Measurements from ENCODE around the gene GARNL3.

Gene GARNL3

GRCh38 chr9:127223266-127223665, 41.3 kb upstream of the GARNL3 start:
- no peak overlapping the region for H3K27ac ChIP-seq (ENCODE audit: extremely low read depth, low read depth, low read length)
- H3K4me1 ChIP-seq (ENCODE audit: control insufficient read depth, insufficient read depth, low read length): no peaks in the 10 kb centered on the region
- ChIA-PET CTCF (interaction anchor here (0.8 to 2.5 kb wide), 3 partner anchors 10 to 237 kb away, joined by 3 to 16 read pairs (median 3); no protein-coding TSS in a partner anchor), POLR2A (interaction anchor here (1.2 to 2.8 kb wide), 6 partner anchors 21 to 309 kb away, joined by 3 to 35 read pairs (median 13); partner anchors contain the start of genes LRSAM1, RALGPS1, RPL12 and SLC2A8)
- no peak for TF ChIP-seq GLIS2 (tag by site-specific recombination; IDR thresholded peaks at IDR 0.05)
- no peak for TF ChIP-seq ZNF341 (tag by site-specific recombination; IDR thresholded peaks at IDR 0.05; ENCODE audit: low read depth)
- no peak for TF ChIP-seq ZNF664 (tag by site-specific recombination; IDR thresholded peaks at IDR 0.05)
- no peaks in the 10 kb centered on the region for H3K9me3 ChIP-seq (ENCODE audit: control insufficient read depth, insufficient read depth, low read depth, low read length)
- no peaks in the 10 kb centered on the region for H3K36me3 ChIP-seq (ENCODE audit: control insufficient read depth in 2 of 2, insufficient read depth in 1 of 2, low read length in 2 of 2)
- H3K4me3 ChIP-seq (ENCODE audit: low read depth, low read length): no peak overlapping the region

GRCh38 chr9:127223810-127224177, 40.8 kb upstream of the GARNL3 start:
- TF ChIP-seq ZBTB48 (tag by site-specific recombination; IDR thresholded peaks at IDR 0.05) (peak; percentile 20; the same call in 1 of the 2 replicates), BCL11A (tag by site-specific recombination; IDR thresholded peaks at IDR 0.05; ENCODE audit: low read depth) (no peak)
- Histone ChIP-seq H3K4me3 (ENCODE audit: low read depth, low read length) (peak overlapping the region; percentile 61), H3K4me1 (ENCODE audit: control insufficient read depth, insufficient read depth, low read length) (no peaks in the 10 kb centered on the region), H3K9me3 (ENCODE audit: control insufficient read depth, insufficient read depth, low read depth, low read length) (no peaks in the 10 kb centered on the region), H3K36me3 (ENCODE audit: control insufficient read depth in 2 of 2, insufficient read depth in 1 of 2, low read length in 2 of 2) (no peaks in the 10 kb centered on the region), H3K27ac (ENCODE audit: extremely low read depth, low read depth, low read length) (no peak overlapping the region)
- ChIA-PET POLR2A (interaction anchor here (0.7 to 2.8 kb wide), 21 partner anchors 9 to 697 kb away, joined by 3 to 35 read pairs (median 4); partner anchors contain the start of genes LRSAM1, RALGPS1, RPL12 and SLC2A8), CTCF (interaction anchor here (0.5 to 2.5 kb wide), 8 partner anchors 10 to 219 kb away, joined by 3 to 16 read pairs (median 4); no protein-coding TSS in a partner anchor)

GRCh38 chr9:127224178-127224882, 40.2 kb upstream of the GARNL3 start:
- H3K36me3 ChIP-seq (ENCODE audit: control insufficient read depth in 2 of 2, insufficient read depth in 1 of 2, low read length in 2 of 2): no peaks in the 10 kb centered on the region
- no peaks in the 10 kb centered on the region for H3K9me3 ChIP-seq (ENCODE audit: control insufficient read depth, insufficient read depth, low read depth, low read length)
- H3K4me1 ChIP-seq (ENCODE audit: control insufficient read depth, insufficient read depth, low read length): no peaks in the 10 kb centered on the region
- H3K27ac ChIP-seq (ENCODE audit: extremely low read depth, low read depth, low read length): 0 out of 2 replicates have a peak overlapping the region, but pooled peaks have one; percentile 27
- ChIA-PET CTCF (interaction anchor here (0.5 to 2.5 kb wide), 10 partner anchors 9 to 219 kb away, joined by 3 to 16 read pairs (median 4); no protein-coding TSS in a partner anchor), POLR2A (interaction anchor here (0.6 to 2.8 kb wide), 29 partner anchors 10 to 897 kb away, joined by 3 to 35 read pairs (median 4); partner anchors contain the start of genes LRSAM1, RALGPS1, RPL12 and SLC2A8)
- H3K4me3 ChIP-seq (ENCODE audit: low read depth, low read length): peak overlapping the region; percentile 61
- TF ChIP-seq ZBTB48 (tag by site-specific recombination; IDR thresholded peaks at IDR 0.05) (peak; percentile 70), ZNF311 (tag by site-specific recombination; IDR thresholded peaks at IDR 0.05; ENCODE audit: borderline replicate concordance) (no peak), MYNN (tag by site-specific recombination; IDR thresholded peaks at IDR 0.05; ENCODE audit: borderline replicate concordance) (no peak), SP7 (tag by site-specific recombination; IDR thresholded peaks at IDR 0.05) (peak; percentile 61), GLI4 (tag by site-specific recombination; IDR thresholded peaks at IDR 0.05) (no peak), ZNF513 (tag by site-specific recombination; IDR thresholded peaks at IDR 0.05) (no peak), BCL11A (tag by site-specific recombination; IDR thresholded peaks at IDR 0.05; ENCODE audit: low read depth) (no peak), ZNF302 (tag by site-specific recombination; IDR thresholded peaks at IDR 0.05; ENCODE audit: low read depth) (no peak), BCL6B (tag by site-specific recombination; IDR thresholded peaks at IDR 0.05) (no peak), HIC1 (tag by site-specific recombination; IDR thresholded peaks at IDR 0.05) (peak; percentile 93), ZNF610 (tag by site-specific recombination; IDR thresholded peaks at IDR 0.05; ENCODE audit: borderline replicate concordance) (peak; percentile 52; the same call in 1 of the 2 replicates), GLIS1 (tag by site-specific recombination; IDR thresholded peaks at IDR 0.05) (no peak), ZSCAN23 (tag by site-specific recombination; IDR thresholded peaks at IDR 0.05) (no peak), ZEB2 (tag by site-specific recombination; IDR thresholded peaks at IDR 0.05) (0 out of 2 replicates have a peak, but pooled peaks have one; percentile 23), ZNF704 (tag by site-specific recombination; IDR thresholded peaks at IDR 0.05) (no peak), ZNF19 (tag by site-specific recombination; IDR thresholded peaks at IDR 0.05; ENCODE audit: low read depth) (no peak), GLIS2 (tag by site-specific recombination; IDR thresholded peaks at IDR 0.05) (peak; percentile 76), ZNF514 (tag by site-specific recombination; IDR thresholded peaks at IDR 0.05) (no peak), ZNF423 (tag by site-specific recombination; IDR thresholded peaks at IDR 0.05) (no peak), ZNF560 (tag by site-specific recombination; IDR thresholded peaks at IDR 0.05; ENCODE audit: borderline replicate concordance) (no peak), ZFHX2 (tag by site-specific recombination; conservative IDR thresholded peaks at IDR 0.05) (peak; percentile 75), ZNF202 (tag by site-specific recombination; IDR thresholded peaks at IDR 0.05; ENCODE audit: borderline replicate concordance) (no peak)
